ENCODE measurements around the gene GGN. TPM values are rescaled to one million over a fixed set of nuclear protein-coding genes. Genes with fewer than 3 reads are reported as not detected.

The GGN gene
- 0.27 and 1.4 TPM in 2 replicates for total RNA-seq (2022)
- not detected for Bru-seq, nascent RNA
- BruChase-seq, experiment 1, labeled RNA remaining after a 6-hour chase: not detected
- BruChase-seq, experiment 2, labeled RNA remaining after a 2-hour chase: not detected
- long read RNA-seq: 0 reads

DNA sequence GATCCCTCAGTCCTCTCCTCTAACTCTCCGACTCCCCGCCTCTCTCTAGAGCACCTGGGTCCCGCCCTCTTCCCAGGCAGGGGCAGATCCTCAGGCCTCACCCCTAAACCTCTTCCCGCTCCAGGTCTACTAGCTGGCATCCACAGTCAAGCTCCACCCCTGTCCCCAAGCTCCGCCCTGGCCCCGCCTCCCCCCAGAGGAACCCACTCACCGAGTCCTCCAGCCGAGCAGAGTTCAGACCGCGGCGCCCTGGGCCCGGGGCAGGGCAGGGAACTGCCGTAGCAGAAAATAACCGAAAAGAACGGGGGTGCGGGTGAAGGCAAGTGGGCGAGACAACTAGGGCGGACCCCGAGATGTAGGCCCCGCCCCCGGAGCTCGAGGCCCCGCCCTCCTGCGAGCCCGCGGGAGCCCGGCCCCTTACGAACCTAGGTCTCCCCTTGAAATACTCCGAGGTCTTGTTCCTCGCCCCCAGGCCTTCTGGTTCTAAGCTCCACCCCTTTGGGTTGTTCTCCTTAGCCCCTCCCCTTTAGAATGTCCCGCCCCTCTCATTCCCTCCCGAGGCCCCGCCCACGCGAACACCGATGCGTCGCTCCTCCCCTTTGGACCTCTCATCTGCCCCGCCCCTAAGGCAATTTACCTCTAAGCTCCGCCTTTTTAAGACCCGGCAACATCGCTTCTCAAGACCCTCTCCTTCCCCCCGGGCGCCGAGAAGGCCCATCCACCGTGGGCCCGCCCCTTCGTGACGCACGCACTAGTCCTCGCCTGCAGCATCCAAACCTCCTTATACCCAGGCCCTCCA, at the start of gene GGN:
Gene GGN, minus strand, starts transcription at position 485 of the 799 bp plus-strand sequence. CDS start 773 bp downstream, outside the sequence.
- ChIA-PET CTCF (interaction anchor here (0.6 to 1.6 kb wide), 5 partner anchors 89 to 471 kb away, joined by 3 to 5 read pairs (median 4); no protein-coding TSS in a partner anchor), POLR2A (interaction anchor here (0.6 to 4.0 kb wide), 8 partner anchors 10 to 1004 kb away, joined by 3 to 46 read pairs (median 4); partner anchors contain the start of genes C19orf33, FAM98C, MED29 and MRPS12)

DNA sequence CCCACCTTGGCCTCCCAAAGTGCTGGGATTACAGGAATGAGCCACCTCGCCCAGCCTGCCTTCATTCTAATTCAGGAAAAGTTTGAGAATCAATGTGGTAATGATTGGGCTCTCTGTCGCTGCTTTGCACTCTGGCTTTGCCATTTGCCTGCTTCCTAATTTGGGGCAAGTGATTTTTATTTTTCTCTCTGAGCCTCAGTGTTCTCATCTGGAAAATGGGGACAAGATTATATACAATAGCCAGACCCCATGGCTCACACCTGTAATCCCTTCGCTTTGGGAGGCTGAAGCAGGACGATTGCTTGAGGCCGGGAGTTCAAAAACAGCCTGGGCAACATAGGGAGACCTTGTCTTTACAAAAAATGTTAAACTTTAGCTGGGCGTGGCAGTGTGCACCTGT, 49.5 kb upstream of the GGN start:
- no peak overlapping the region for H3K4me3 Mint-ChIP-seq (ENCODE audit: unreplicated experiment)
- no peak for DNase-seq (ENCODE audit: unreplicated experiment)
- intact Hi-C loops (cut with micrococcal nuclease): no loop called here
- no peaks in the 10 kb centered on the region for H3K9me3 Mint-ChIP-seq (ENCODE audit: unreplicated experiment)
- peaks cover 24% of the 10 kb centered on the region for H3K27me3 Mint-ChIP-seq (ENCODE audit: insufficient read depth, unreplicated experiment)
- TF ChIP-seq, protein P1, sequence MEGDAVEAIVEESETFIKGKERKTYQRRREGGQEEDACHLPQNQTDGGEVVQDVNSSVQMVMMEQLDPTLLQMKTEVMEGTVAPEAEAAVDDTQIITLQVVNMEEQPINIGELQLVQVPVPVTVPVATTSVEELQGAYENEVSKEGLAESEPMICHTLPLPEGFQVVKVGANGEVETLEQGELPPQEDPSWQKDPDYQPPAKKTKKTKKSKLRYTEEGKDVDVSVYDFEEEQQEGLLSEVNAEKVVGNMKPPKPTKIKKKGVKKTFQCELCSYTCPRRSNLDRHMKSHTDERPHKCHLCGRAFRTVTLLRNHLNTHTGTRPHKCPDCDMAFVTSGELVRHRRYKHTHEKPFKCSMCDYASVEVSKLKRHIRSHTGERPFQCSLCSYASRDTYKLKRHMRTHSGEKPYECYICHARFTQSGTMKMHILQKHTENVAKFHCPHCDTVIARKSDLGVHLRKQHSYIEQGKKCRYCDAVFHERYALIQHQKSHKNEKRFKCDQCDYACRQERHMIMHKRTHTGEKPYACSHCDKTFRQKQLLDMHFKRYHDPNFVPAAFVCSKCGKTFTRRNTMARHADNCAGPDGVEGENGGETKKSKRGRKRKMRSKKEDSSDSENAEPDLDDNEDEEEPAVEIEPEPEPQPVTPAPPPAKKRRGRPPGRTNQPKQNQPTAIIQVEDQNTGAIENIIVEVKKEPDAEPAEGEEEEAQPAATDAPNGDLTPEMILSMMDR (IDR thresholded peaks at IDR 0.05; ENCODE audit: unreplicated experiment): no peak
- no peaks in the 10 kb centered on the region for H3K36me3 Mint-ChIP-seq (ENCODE audit: insufficient read depth, unreplicated experiment)
- H3K4me1 Mint-ChIP-seq (ENCODE audit: insufficient read depth, unreplicated experiment): no peaks in the 10 kb centered on the region
- no peak overlapping the region for H3K27ac Mint-ChIP-seq (ENCODE audit: low read depth, unreplicated experiment)
- POLR2A ChIA-PET: no interaction called here
- no TSS peak for BruUV-seq (replicated peaks)
- CTCF ChIA-PET: no interaction called here

More for the DNA sequence above, at the start of gene GGN:
- H3K36me3 Mint-ChIP-seq (ENCODE audit: insufficient read depth, unreplicated experiment): peaks cover 20% of the 10 kb centered on the region
- no peak within 1 kb of the TSS for H3K27ac Mint-ChIP-seq (ENCODE audit: low read depth, unreplicated experiment)
- H3K9me3 Mint-ChIP-seq (ENCODE audit: unreplicated experiment): no peaks in the 10 kb centered on the region
- intact Hi-C loops (cut with micrococcal nuclease): loop anchor here (1.0 to 2.0 kb wide), 2 partner anchors 12 to 51 kb away; no protein-coding TSS in a partner anchor
- DNase-seq (ENCODE audit: unreplicated experiment): peak; percentile 97
- BruUV-seq (replicated peaks): no TSS peak
- H3K4me3 Mint-ChIP-seq (ENCODE audit: unreplicated experiment): peak within 1 kb of the TSS; percentile 86
- H3K4me1 Mint-ChIP-seq (ENCODE audit: insufficient read depth, unreplicated experiment): peaks cover 16% of the 10 kb centered on the region
- H3K27me3 Mint-ChIP-seq (ENCODE audit: insufficient read depth, unreplicated experiment): no peaks in the 10 kb centered on the region
- TF ChIP-seq, protein P1 (IDR thresholded peaks at IDR 0.05; ENCODE audit: unreplicated experiment): no peak

DNA sequence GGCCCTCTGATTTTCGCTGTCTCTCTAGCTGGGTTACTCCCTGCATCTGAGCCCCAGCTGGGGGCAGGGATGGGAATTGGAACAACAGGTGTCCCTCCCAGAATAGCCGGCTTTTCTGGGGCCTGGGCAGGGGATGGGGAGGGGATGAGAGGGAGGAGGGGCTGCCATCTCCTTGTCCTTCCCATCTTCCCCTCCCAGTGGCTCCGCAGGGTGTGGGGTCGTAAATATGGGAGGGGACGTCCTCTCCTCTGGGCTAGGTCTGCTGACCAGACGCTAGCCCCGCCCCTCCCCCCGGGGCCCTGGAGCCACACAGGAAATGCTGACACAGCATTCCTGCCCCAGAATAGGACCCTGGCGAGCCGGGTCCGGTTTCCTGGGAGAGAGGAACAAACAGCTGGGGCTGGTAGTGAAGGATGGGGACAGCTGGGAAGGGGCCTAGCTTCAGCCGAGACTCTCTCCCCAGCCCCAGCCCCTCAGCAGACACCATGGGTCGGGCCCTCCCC, 46.8 kb upstream of the GGN start:
- intact Hi-C loops (cut with micrococcal nuclease): no loop called here
- CTCF ChIA-PET: interaction anchor here (0.6 kb wide), 2 partner anchors 36 to 70 kb away, joined by 3 to 4 read pairs; no protein-coding TSS in a partner anchor
- Mint-ChIP-seq H3K4me1 (ENCODE audit: insufficient read depth, unreplicated experiment) (no peaks in the 10 kb centered on the region), H3K27ac (ENCODE audit: low read depth, unreplicated experiment) (no peak overlapping the region), H3K36me3 (ENCODE audit: insufficient read depth, unreplicated experiment) (no peaks in the 10 kb centered on the region), H3K9me3 (ENCODE audit: unreplicated experiment) (no peaks in the 10 kb centered on the region), H3K27me3 (ENCODE audit: insufficient read depth, unreplicated experiment) (peaks cover 18% of the 10 kb centered on the region), H3K4me3 (ENCODE audit: unreplicated experiment) (no peak overlapping the region)
- BruUV-seq (replicated peaks): no TSS peak
- DNase-seq (ENCODE audit: unreplicated experiment): no peak
- TF ChIP-seq, protein P1 (IDR thresholded peaks at IDR 0.05; ENCODE audit: unreplicated experiment): no peak
- POLR2A ChIA-PET: no interaction called here

- POLR2A ChIA-PET: no interaction called here
- peak; percentile 44 for DNase-seq (ENCODE audit: unreplicated experiment)
- Mint-ChIP-seq H3K27me3 (ENCODE audit: insufficient read depth, unreplicated experiment) (peaks cover 30% of the 10 kb centered on the region), H3K4me1 (ENCODE audit: insufficient read depth, unreplicated experiment) (no peaks in the 10 kb centered on the region), H3K36me3 (ENCODE audit: insufficient read depth, unreplicated experiment) (no peaks in the 10 kb centered on the region), H3K4me3 (ENCODE audit: unreplicated experiment) (no peak within 1 kb of the TSS), H3K9me3 (ENCODE audit: unreplicated experiment) (no peaks in the 10 kb centered on the region), H3K27ac (ENCODE audit: low read depth, unreplicated experiment) (no peak within 1 kb of the TSS)
- CTCF ChIA-PET: no interaction called here
- intact Hi-C loops (cut with micrococcal nuclease): no loop called here
- TF ChIP-seq, protein P1 (IDR thresholded peaks at IDR 0.05; ENCODE audit: unreplicated experiment): no peak
- BruUV-seq (replicated peaks): no TSS peak
Observed at GRCh38 chr19:38433268-38433733, 45.5 kb upstream of the GGN start, which contains the start of gene RYR1. Gene RYR1, plus strand, starts transcription at chr19:38433691. Its CDS starts 139 bp downstream, at chr19:38433830.
